HG02840 (cell line): ENCODE results near the gene PABPN1.
"Not testable (repeated sequence)": the region's sequence is repeated elsewhere in the genome, so short reads cannot be mapped to it uniquely, and the experiment has no call there.

Experiments used
- ATAC-seq: cut with Tn5 transposase; IDR thresholded peaks from one replicate; pipeline ENCODE4 v1.9.1; 2021; ENCODE audit warnings: mild to moderate bottlenecking, moderate library complexity, moderate number of reproducible peaks; ENCODE audit not compliant: unreplicated experiment, low FRiP score

PABPN1 gene

DNA sequence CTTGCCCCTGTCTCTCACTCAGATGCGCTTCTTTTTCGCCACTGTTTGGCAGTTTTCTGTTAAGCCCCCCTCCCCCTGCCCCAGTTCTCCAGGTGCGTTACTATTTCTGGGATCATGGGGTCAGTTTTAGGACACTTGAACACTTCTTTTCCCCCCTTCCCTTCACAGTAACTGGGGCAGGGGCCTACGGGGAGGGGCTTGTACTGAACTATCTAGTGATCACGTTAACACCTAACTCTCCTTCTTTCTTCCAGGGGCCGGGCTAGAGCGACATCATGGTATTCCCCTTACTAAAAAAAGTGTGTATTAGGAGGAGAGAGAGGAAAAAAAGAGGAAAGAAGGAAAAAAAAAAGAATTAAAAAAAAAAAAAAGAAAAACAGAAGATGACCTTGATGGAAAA is 3.7 kb downstream of the PABPN1 start:
- ATAC-seq: no peak

DNA sequence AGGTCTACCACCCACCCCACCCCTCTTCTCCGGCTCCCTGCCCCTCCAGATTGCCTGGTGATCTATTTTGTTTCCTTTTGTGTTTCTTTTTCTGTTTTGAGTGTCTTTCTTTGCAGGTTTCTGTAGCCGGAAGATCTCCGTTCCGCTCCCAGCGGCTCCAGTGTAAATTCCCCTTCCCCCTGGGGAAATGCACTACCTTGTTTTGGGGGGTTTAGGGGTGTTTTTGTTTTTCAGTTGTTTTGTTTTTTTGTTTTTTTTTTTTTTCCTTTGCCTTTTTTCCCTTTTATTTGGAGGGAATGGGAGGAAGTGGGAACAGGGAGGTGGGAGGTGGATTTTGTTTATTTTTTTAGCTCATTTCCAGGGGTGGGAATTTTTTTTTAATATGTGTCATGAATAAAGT is 4.5 kb downstream of the PABPN1 start:
- ATAC-seq: not testable (repeated sequence)

DNA sequence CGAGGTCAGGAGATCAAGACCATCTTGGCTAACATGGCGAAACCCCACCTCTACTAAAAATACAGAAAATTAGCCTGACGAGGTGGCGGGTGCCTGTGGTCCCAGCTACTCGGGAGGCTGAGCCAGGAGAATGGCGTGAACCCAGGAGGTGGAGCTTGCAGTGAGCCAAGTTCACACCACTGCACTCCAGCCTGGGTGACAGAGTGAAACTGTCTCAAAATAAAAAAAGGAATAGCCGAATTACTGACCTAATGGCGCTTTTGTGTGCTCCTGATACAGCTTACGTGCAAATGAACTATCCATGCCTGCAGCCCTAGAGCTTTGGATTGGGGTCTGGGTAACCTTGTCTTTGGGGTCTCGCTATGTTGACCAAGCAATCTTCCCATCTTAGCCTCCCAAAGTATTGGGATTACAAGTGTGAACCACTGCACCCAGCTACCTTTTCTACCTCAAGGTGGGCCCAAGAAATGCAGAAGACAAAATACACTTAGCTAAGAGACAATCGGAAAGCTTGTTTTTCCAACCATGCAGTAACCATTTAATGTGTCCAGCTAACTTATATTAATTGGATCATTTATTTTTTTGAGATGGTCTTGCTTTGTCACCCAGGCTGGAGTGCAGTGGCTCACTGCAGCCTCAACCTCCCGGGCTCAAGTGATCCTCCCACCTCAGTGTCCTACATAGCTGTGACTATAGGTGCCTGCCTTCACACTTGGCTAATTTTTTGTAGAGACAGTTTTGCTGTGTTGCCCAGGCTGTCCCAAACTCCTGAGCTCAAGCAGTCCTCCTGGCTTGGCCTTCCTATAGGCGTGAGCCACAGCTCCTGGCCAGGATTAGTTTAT is 5.5 kb downstream of the PABPN1 start:
- no peak for ATAC-seq

DNA sequence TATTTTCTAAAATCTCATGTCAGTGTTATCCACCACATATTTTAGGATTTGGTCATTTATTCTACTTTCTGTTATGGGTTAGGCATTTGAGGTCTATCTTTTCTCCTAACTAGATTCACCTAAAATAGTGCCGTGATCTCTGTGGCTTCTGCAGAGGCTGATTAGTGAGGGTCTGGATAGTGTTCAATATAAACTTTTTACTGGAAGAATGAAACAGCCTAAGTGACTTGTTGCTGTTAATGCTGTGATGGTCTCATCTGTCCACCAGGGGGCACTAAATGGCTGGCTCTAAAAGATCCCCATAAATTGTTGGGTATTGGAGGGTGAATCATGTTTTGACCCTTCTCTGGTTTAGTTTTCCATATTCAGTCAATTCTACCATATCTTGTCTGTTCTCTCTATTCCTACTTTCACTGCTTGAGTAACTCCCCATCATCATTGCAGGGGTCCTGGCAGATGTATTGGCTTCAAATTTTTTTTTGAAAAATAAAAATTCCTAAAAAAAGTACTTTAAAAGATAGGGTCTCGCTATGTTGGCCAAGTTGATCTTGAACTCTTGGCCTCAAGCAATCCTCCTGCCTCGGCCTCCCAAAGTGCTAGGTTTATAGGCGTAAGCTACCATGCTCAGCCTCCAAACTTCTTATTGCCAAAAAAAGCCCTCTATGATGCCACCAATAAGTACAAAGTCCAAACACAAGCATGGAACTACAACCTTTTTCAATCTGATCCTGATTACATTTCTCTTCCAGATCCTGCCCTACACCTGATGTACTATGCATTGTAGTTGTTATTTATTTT is 6.9 kb downstream of the PABPN1 start:
- ATAC-seq: no peak

DNA sequence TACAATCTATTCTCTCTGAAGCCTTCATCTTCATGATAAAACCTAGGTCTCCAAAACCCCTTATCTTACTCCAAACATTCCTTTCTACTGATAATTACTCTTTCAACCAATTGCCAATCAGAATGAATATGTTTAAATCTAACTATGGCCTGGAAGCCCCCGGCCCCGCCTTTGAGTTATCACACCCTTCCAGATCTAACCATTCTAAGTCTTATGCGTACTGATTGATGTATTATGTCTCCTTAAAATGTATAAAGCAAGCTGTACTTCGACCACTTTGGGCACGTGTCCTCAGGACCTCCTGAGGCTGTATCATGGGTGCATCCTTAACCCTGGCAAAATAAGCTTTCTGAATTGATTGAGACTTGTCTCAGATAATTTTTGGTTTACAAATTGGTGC is 14.4 kb downstream of the PABPN1 start:
- ATAC-seq: no peak

DNA sequence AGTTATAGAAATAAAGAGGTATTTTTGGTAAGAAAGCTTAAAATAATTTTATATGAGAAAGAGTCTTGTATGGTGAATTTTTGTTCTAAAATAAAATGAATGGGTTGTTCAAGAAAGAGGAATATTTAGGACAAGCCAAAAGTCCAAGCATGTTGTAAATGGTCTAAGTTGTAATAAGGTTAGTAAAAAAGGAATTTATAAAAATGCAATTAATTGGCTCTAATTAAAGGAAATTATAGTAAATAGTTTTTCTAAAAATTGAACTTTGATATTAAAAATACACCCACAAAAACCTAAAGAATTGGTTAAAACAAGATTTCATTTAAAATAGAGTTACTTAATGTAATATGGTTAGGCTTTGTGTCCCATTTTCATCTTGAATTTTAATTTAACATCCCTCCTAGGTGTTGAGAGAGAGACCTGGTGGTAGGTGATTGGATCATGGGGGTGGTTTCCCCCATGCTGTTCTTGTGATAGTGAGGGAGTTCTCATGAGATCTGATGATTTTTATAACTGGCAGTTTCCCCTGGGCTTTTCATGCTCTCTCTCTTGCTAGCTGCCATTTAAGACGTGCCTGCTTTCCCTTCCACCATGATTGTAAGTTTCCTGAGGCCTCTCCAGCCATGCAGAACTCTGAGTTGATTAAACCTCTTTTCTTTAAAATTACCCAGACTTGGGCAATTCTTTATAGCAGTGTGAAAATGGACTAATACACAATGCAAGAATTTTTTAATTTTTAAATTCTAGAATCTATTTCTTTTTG is 18.4 kb downstream of the PABPN1 start:
- ATAC-seq: no peak

DNA sequence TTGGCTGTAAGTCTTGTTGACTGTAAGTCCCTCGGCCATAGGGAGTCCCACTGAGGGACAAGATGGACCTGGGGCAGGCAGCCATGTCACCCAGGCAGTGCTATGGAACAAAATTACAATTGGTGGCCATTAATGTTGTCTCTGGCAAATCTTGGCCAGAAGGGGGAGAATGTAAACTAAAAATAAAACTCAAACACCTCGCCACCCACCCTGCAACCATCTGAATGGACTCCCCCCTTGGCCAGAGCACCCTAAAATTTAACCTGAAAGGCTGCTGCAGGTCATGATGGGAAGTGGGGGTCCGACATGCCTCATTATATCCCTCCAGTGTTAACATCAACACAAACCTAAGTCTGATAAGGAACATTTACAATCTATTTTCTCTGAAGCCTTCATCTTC is 23.2 kb downstream of the PABPN1 start:
- ATAC-seq: no peak

DNA sequence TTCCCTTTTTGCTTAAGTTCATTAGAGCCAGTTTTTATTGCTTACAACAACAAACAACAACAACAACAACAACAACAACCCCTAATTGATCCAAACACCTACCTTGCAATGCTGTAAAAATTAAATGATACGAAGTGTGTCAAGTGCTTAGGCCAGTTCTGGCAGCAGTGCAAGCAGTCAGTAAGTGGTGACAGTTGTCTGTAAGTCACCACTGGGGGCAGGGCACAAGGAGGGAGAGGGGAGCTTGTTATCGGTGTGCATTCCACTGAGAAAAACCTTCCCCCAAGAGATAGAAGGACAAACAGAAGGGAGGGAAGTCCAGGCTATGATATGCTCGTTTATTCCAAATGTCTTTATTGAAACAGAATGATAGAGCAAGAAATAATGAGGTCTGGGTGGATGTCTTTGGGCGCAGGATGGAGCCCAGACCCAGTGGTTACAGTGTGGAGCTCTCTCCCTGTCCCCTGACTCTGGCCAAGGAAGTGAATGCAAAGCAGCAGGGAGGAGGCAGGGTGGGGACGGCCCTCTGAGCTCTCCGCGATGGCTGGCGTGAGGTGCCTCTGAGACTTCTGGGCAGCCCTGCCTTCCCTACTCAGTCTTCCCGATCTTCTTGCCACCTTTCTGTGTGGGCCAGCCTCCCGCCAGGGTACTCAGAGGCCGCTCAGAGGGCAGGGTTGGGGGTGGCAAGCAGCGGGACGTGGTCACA is 24.9 kb downstream of the PABPN1 start:
- no peak for ATAC-seq

DNA sequence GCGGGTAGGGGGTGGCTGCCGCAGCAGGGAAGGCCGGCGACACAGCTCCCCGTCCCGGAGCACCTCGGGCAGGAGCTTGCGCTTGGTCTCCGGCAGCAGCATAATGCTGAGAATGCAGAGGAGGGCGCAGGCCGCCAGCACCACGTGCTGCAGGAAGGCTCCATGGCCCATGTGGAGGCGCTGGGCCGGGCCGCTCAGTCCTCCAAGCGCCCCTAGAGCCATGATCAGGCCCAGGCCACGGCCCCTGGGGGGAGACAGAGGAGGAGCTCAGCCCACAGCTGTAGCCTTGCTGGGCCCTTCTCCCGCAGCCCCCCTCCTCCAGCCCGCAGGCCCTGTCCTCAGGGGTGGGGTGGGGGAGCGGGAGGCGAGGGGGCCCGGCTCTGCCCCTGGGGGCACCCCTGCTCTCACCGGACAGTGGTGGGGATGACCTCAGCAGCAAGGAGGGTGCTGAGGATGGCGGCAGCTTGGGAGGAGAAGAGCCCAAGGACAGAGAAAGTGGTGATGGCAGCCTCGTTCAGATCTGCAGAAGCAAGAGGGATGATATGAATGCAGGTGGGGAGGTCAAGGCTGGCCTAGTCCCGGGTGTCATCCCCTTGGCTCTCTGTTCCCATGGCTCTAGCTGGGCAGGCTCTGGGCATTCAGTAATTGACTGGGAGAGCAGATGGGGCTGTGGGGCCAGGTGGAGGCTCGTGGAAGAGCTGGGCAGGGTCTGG is 25.6 kb downstream of the PABPN1 start:
- no peak for ATAC-seq

DNA sequence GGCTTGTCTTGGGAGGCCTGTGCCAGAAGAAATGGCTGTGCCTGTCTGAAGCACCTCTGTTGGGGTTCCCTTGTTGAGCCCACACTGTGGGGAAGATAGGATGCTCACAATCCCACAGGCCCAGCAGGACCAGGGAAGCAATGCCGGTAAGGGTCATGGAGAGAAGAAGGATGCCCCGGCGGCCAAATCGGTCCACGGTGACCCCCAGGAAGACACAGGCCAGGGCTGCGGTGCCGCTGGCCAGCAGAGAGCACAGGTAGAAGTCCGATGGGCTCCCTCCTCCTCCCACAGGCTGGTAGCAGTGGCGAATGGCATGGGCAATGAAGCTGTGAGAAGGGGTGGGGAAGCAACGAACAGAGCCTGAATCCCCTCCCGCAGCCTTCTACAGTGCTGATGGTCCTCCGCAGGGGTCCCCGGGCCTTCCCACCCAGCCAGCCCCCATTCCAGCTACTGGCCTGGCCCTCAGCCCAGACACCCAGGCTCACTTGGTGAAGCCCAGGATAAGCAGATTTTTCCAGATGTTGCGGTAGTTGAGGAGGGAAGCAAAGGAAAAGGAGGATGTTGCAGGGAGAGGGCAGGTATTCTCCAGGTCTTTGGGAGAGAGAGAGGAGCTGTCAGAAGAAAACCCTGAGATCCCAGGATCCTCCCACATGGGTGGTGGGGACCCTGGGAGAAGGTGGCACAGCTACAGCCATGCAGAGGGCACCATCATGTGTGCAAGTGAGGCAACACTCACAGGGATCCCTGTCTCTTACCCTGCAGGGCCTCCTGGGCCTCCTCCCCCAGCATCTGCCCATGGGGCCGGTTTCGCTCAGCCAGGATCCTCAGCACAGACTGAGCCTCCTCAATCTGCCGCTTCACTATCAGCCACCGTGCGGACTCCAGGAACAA is 26.4 kb downstream of the PABPN1 start:
- no peak for ATAC-seq

DNA sequence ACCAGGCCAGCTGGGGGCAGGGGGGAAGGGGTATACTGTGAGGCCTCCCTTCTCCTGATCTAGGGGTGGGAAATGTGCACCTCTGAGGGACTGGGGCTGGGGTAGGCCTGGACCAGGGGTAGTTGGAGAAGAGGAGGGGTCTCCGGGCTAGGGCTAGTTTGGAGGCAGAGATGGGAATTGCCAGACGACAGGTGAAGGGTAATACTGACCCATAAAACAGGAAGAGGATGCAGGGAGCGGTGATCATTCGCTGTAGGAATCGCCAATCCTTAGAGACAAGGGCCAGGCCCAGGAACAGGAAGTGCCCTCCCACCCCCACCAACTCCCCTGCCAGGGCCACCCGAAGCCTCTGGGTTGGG is 27.0 kb downstream of the PABPN1 start:
- no peak for ATAC-seq

DNA sequence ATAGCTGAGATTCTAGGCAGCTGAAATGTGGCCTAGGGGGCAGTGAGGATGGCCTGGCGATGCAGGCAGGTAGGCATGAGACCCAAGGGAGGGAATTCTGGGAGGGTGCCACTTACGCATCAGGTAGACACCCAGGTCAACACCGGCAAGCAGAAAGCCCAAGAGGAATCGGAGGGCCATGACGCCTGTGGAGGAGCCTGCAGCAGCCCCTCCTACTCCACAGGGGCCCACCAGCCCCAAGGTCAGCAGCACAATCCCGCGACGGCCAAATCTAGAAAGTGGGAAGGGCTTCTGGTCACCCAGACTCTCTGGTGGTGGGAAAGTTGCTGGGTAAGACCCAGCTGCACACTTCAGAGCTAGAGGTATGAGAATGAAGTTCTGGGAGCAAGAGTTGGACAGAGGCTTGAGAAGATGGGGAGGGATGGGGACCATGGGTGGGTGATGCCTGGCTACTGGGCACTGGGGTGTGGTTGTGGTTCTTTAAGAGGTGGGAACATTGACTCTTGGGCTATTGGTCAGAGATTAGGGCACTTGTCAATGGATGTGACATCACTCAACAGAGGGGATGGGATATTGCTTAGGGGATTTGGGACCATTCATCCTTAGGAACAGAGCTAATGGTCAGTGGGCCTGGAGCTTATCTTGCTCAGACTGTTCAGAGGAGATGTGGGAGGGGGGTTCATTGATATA is 28.0 kb downstream of the PABPN1 start:
- no peak for ATAC-seq

DNA sequence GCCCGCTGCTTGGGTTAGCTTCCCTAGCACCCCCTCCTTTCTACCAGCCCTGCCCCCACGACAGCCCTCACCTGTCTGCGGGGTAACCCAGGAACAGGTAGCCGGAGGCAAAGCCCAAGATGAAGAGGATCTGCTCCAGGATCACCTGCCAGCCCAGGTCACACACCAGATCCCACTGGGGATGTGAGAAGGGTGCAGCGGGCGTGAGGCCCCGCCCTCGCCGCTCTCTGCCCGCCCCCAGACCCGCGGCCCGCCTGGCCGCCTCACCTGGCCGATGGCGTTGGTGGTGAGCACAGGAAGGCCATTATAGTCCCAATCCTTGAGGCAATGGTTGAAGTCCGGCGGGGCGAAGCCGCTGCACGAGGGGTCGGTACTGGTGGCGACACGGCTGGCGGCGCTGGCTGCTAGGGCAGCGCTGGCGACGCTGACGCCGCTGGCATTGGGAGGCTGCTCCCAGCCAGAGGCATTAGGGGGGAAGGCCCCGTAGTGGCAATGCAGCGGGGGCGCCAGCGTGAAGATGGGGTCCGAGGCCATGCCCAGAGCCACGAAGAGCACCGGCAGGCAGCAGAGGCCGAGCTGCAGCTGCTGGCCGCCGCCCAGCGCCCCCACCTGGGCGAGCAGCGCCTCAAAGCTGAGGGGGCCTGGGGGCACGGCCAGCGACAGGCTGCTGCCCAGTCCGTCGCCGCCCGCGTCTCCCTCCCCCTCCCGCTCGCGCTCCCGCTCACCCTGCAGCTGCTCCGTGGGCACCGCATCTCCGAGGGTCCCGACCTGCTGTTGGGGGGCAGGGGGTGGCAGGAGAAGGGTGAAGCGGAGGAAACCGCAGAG is 30.6 kb downstream of the PABPN1 start:
- ATAC-seq: no peak

DNA sequence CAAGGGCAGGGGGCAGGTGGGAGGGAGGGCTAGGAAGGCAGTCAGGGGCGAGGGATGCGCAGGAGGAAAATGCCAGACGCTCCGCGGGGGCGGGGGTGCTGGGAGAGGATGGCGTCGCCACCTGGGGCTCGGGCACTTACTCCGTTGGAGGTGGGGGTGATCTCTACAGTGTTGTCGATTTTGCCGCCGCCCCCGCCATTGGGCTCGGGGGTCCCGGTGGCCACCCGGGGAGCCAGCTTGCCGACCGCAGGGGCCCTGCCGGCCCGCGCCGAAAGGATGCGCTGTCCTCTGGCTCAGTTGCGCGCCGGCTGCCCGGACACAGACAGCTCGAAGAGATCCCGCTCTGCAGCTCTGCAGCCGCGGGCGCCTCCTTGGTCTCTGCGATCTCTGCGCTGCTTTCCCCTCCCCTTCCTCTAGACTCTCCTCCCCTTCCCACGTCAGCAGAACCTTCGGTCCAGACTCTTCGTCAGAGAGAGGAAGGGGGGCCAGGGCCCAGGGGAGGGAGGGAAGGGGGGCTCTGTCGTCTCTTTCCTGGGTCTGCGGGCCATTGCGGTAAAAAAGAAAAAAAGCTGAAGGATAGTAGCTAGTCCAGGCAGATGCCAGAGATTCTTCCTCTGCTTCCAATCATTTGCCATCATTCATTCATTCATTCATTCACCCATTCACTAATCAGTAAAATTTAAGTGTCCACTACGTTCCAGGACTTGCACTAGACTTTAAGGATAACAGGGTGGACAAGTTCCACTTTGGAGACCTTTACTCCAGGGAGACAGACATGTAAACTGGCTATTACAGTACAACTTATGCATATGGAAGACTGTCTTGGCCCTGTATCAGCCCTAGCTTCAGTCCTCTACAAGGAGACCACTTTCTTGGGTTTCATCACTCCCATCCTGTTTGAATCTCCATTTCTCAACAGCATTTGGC is 31.5 kb downstream of the PABPN1 start, which contains the start of gene SLC22A17:
SLC22A17 (minus strand) TSS at position 382 of the 927 bp plus-strand sequence.
- ATAC-seq: no peak

DNA sequence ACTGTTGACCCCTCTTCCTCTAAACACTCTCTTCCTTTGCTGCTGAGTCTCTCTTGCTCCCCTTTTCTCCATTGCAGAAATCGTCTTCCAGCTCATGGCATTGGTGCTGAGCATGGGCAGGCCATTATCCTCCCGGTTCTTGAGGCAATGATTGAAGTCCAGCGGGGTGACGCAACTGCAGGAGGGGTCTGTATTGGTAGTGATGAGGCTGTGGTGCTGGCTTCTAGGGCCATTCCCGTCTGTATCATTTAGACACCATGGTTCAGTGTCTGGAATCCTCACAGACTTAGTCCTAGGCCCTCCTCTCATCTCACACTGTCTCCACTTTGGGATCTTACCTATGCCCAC is 32.1 kb downstream of the PABPN1 start:
- ATAC-seq: no peak

DNA sequence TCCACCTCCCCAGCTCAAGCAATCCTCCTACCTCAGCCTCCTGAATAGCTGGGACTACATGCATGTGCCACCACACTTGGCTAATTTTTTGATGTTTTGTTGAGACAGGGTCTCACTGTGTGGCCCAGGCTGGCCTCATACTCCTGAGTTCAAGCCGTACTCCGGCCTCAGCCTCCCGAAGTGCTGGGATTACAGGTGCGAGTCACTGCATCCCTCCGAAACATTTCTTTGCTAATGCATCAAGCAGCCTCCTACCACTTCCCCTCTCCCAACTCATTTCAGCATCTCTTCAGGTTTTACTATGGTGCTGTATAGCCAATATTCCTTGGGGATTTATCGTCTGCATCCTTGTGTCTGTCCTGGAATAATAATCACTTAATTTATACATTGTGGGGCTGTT is 33.7 kb downstream of the PABPN1 start:
- no peak for ATAC-seq
